ENCODE results near the gene AKT3. TPM values are rescaled to one million over a fixed set of nuclear protein-coding genes. Genes with fewer than 3 reads are reported as not detected.

AKT3 gene
- total RNA-seq, 4 donors from 2014 or later: 2.0 to 32.2 (median 9.3) TPM

- intact Hi-C loops (cut with DNase I): no loop called here
- no peak overlapping the region for H3K4me3 ChIP-seq
- TF ChIP-seq POLR2A (IDR thresholded peaks at IDR 0.05) (no peak), CTCF (IDR thresholded peaks at IDR 0.05) (no peak)
- no peaks in the 10 kb centered on the region for H3K9me3 ChIP-seq
- H3K27ac ChIP-seq: no peak overlapping the region
- no peaks in the 10 kb centered on the region for H3K4me1 ChIP-seq
- H3K36me3 ChIP-seq: peaks cover 0 to 16% (median 0%) of the 10 kb centered on the region in 3 donors
- DNase-seq: no peak
- no peaks in the 10 kb centered on the region for H3K27me3 ChIP-seq
Measured at GRCh38 chr1:243549108-243549507, 300.9 kb downstream of the AKT3 start.

DNA sequence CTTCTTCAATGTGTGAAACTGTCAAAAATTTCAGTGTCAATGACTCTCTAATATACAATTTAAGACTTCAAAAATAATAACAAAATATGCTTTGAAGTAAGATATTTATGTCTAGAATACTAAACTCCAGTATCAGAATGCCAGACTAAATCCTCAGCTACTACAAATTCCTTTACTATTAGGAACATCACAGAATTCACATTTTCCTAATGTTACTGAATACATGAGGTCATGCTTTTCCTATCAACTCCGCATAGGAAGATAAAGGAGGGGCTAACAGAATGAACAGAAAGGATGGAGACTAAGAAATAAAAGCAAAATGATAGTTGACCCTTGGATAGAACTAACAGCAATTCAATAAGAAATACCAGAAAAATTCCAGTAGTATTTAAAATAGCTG lies 301.5 kb downstream of the AKT3 start:
- no peak for DNase-seq
- Histone ChIP-seq H3K27me3 (no peaks in the 10 kb centered on the region), H3K4me3 (no peak overlapping the region), H3K4me1 (no peaks in the 10 kb centered on the region), H3K9me3 (no peaks in the 10 kb centered on the region), H3K36me3 (peaks cover 0 to 20% (median 0%) of the 10 kb centered on the region in 3 donors), H3K27ac (no peak overlapping the region)
- intact Hi-C loops (cut with DNase I): no loop called here
- WGBS, 2 donors: 88 to 94% methylated on average over 1 of the region's 1 CpG
- no peak for TF ChIP-seq POLR2A (IDR thresholded peaks at IDR 0.05)
- no peak for TF ChIP-seq CTCF (IDR thresholded peaks at IDR 0.05)

GRCh38 chr1:243547891-243548290 lies 302.2 kb downstream of the AKT3 start:
- Histone ChIP-seq H3K27ac (no peak overlapping the region), H3K9me3 (no peaks in the 10 kb centered on the region), H3K36me3 (peaks cover 0 to 27% (median 0%) of the 10 kb centered on the region in 3 donors), H3K4me1 (no peaks in the 10 kb centered on the region), H3K4me3 (no peak overlapping the region), H3K27me3 (no peaks in the 10 kb centered on the region)
- 81% methylated on average over 3 of the region's 3 CpGs for WGBS, 2 donors
- intact Hi-C loops (cut with DNase I): no loop called here
- TF ChIP-seq POLR2A (IDR thresholded peaks at IDR 0.05) (no peak), CTCF (IDR thresholded peaks at IDR 0.05) (no peak)
- DNase-seq: no peak

DNA sequence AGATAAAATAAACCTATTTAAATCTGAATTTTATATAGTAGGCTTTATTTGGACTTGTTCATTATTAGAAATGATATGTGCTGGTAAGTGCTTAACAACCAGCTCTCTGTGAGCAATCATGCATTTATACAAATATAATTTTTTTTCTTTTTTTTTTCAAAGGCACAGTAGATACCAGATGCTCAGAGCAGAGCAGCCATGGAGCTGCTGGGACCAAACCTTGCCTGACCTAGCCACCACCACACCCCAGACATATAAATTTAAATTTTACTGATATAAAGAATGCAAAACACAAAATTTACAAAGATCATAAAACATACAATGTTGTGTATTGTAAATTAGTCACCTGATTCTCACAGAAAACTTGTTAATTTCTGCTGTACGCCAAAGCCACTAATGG lies 303.6 kb downstream of the AKT3 start:
- Histone ChIP-seq H3K4me3 (no peak overlapping the region), H3K27ac (no peak overlapping the region), H3K36me3 (peaks cover 0 to 28% (median 0%) of the 10 kb centered on the region in 3 donors), H3K27me3 (no peaks in the 10 kb centered on the region), H3K9me3 (no peaks in the 10 kb centered on the region), H3K4me1 (no peaks in the 10 kb centered on the region)
- no peak for DNase-seq
- intact Hi-C loops (cut with DNase I): no loop called here
- TF ChIP-seq CTCF (IDR thresholded peaks at IDR 0.05) (no peak), POLR2A (IDR thresholded peaks at IDR 0.05) (no peak)
- 0% methylated on average over 1 of the region's 1 CpG for WGBS, 2 donors

GRCh38 chr1:243543501-243543900 lies 306.5 kb downstream of the AKT3 start:
- no peak overlapping the region for H3K4me3 ChIP-seq
- no peak for DNase-seq
- TF ChIP-seq POLR2A (IDR thresholded peaks at IDR 0.05): no peak
- no peak for TF ChIP-seq CTCF (IDR thresholded peaks at IDR 0.05)
- H3K36me3 ChIP-seq: peaks cover 0 to 28% (median 0%) of the 10 kb centered on the region in 3 donors
- H3K4me1 ChIP-seq: no peaks in the 10 kb centered on the region
- H3K27me3 ChIP-seq: no peaks in the 10 kb centered on the region
- no peak overlapping the region for H3K27ac ChIP-seq
- 75 to 79% methylated on average over 2 of the region's 2 CpGs for WGBS, 2 donors
- intact Hi-C loops (cut with DNase I): no loop called here
- H3K9me3 ChIP-seq: no peaks in the 10 kb centered on the region

Data from esophagus squamous epithelium (tissue), 5 donors.